Caki2 (cell line): ENCODE results near the gene AVP. TPM values are rescaled to one million over a fixed set of nuclear protein-coding genes. Genes with fewer than 3 reads are reported as not detected.

Experiments used
- DNase-seq: peaks from one replicate; pipeline ENCODE4 v3.0.0-alpha.2; 2015; ENCODE audit warnings: low read depth
- in situ Hi-C: cut with HindIII; loops from 2 replicates; pipeline ENCODE4 v1.10.0; 2016; ENCODE audit warnings: low sequenced_read_pairs, low pct_unique_long_range_greater_than_20kb, mixed read lengths
- total RNA-seq: library from RNA; depleted of rRNA; stranded (reverse); fragments of >200 nt; shearing (Covaris generic); gene quantifications from 2 replicates; pipeline ENCODE4 v1.2.3, GENCODE V29; 2014; ENCODE audit warnings: low replicate concordance; rRNA removed

The AVP gene
- total RNA-seq, 1 experiment from 2014 or later = not detected

DNA sequence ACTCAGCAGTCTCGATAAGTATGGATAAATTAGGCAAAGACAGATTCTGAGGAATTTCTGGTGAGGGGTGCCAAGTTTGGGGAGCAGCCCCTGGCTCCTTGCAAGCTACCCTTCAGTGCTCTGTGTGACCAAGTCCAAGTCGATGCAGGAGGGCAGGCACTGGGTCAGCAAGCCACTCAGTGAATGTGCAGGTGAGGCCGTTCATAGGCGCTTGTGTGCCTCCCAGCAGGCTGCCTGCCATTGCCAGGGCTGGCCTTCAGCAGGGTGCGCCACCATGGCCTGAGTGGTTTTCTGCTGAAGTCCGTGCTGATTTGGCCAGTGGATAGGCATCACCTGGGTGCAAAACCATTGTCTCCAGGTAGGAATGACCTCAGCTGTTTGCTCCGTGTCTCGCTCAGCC, 44.4 kb downstream of the AVP start:
- DNase-seq = no peak
- in situ Hi-C loops = no loop called here

- in situ Hi-C loops = no loop called here
- DNase-seq = no peak
Measured at GRCh38 chr20:3039426-3039825, 45.1 kb downstream of the AVP start.

- no peak for DNase-seq
- in situ Hi-C loops = no loop called here
Measured at GRCh38 chr20:3038454-3038853, 46.1 kb downstream of the AVP start.

GRCh38 chr20:3037654-3038053, 46.9 kb downstream of the AVP start:
- DNase-seq = no peak
- in situ Hi-C loops = no loop called here

DNA sequence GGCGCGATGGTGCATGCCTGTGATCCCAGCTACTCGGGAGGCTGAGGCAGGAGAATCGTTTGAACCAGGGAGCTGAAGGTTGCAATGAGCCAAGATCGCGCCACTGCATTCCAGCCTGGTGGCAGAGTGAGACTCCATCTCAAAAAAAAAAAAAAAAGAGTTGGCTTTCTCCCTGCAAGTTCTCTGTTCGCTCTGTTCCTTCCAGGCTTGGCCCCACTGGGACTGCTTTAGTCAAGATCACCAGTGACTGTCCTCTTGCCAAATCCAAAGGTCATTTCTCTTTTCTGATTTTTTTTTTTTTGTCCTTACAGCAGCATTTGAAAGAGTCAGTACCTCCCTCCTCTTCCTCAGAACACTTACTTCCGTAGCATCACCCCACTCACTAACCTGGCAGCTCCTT, 51.9 kb downstream of the AVP start:
- no peak for DNase-seq
- in situ Hi-C loops = no loop called here

Other genes with a start within 250 kb of the AVP start
- gene PCED1A, start 244.1 kb downstream of the AVP start, total RNA-seq = 31.8 and 37.3 TPM in 2 replicates
- gene VPS16, start 244.0 kb downstream of the AVP start, total RNA-seq = 47.5 and 50.6 TPM in 2 replicates
- gene PTPRA, start 211.2 kb downstream of the AVP start, total RNA-seq = 16.9 and 26.9 TPM in 2 replicates
- not detected in 2 replicates for gene GNRH2, start 41.1 kb downstream of the AVP start, total RNA-seq
- 131 and 216 TPM in 2 replicates for gene MRPS26, start 38.7 kb downstream of the AVP start, total RNA-seq
- gene OXT, start 13.1 kb downstream of the AVP start, total RNA-seq = not detected in 2 replicates
- 6.4 and 7.1 TPM in 2 replicates for gene FASTKD5, start 75.1 kb upstream of the AVP start, total RNA-seq
- gene UBOX5, start 75.1 kb upstream of the AVP start, total RNA-seq = 3.6 and 6.3 TPM in 2 replicates
- 1.9 and 4.6 TPM in 2 replicates for gene LZTS3, start 88.8 kb upstream of the AVP start, total RNA-seq
- 51.5 and 57.1 TPM in 2 replicates for gene DDRGK1, start 120.0 kb upstream of the AVP start, total RNA-seq
- gene ITPA, start 124.8 kb upstream of the AVP start, total RNA-seq = 103 and 121 TPM in 2 replicates
- 0.17 and 2.1 TPM in 2 replicates for gene SLC4A11, start 154.5 kb upstream of the AVP start, total RNA-seq